Bronchial smooth muscle cell (primary cell): ENCODE results near the gene SPRR4. TPM values are rescaled to one million over a fixed set of nuclear protein-coding genes. Genes with fewer than 3 reads are reported as not detected.

Experiments
- total RNA-seq: library from RNA; depleted of rRNA; stranded (reverse); fragments of >200 nt; gene quantifications from 2 replicates; pipeline ENCODE4 v1.2.1, GENCODE V29; 2014

SPRR4 gene
- not detected in 2 replicates for total RNA-seq

DNA sequence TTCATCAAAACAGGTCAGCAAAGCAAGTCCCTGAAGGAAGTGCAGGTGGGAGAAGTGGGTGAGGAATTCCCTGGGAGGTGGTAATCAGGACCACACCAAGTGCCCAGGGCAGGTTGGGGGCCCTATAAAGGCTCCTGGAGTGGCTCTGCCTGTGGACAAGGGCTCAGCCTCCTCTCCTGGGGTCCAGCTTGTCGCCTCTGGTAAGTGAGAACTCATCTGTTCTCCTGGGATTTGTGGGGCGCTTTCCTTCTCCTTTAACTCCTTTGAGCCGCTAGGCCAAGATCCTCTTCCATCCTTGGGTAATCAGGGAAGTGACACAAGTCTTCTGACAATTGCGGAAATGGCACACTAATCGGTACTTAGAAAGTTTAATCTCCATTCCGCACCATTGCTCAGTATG, at the start of gene SPRR4:
Gene SPRR4, plus strand, starts transcription at position 154 of the 400 bp plus-strand sequence. CDS start 1,243 bp downstream, outside the sequence.

DNA sequence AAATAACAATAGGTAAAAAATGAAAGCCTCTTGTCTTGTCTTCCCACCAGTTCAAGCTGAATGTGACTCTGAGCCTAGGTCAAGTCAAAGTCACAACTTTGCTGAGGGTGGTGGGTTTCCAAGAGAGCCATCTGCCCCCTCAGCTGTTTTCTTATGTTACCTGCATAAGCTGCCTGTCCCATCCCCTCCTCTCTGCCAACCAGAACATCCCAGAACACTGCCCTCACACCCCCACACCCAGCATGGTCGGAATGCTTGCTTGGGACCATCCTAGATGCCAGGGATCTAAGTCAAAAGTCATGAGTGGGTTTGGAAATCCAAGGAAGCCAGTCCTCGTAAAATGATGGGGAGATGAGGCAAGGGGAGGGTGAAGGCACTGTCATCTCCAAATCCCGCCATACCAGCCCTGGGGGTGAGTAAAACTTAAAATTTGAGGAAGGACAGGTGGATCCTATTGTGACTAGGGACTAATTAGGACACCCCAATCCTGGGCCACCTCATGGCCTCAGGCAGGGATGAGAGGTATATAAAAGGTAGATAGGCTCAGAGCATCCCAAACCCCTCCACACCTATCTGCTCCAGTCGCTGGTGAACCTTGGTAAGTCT, 23.7 kb upstream of the SPRR4 start, which contains the start of gene SPRR5:
Gene SPRR5, plus strand, starts transcription at position 556 of the 606 bp plus-strand sequence. CDS start 1,349 bp downstream, outside the sequence.

DNA sequence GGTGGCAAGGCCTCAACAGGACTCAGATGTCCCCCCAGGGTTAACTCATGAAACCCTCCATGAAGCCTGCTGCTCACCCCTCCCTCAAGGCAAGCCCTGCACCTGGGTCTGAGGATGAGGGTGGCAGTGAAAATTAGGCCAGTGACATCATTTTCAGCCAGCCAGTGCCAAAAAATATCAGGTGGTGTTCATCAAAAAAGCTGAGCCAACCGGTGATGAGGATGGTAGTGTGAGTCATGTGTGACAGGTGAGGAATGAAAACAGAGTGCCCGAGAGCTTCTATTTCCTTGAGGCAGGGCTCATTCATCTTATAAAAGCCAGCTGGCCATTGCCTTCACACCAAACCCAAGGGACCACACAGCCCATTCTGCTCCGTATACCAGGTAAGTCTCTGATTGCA, 13.3 kb downstream of the SPRR4 start, which contains the start of gene SPRR1A:
Gene SPRR1A, plus strand, starts transcription at position 339 of the 400 bp plus-strand sequence. CDS start 1,150 bp downstream, outside the sequence.

GRCh38 chr1:153001382-153001781, 30.9 kb downstream of the SPRR4 start, which contains the start of gene SPRR3:
SPRR3 (plus strand) TSS chr1:153001749; CDS start chr1:153003021, 1,272 bp downstream.

Other genes with a start within 250 kb of the SPRR4 start
- gene KPRP, start 212.6 kb upstream of the SPRR4 start, total RNA-seq, result not detected in 2 replicates
- not detected in 2 replicates for gene LCE1F, start 195.5 kb upstream of the SPRR4 start, total RNA-seq
- gene LCE1E, start 184.4 kb upstream of the SPRR4 start, total RNA-seq, result not detected in 2 replicates
- gene LCE1D, start 173.9 kb upstream of the SPRR4 start, total RNA-seq, result not detected in 2 replicates
- not detected in 2 replicates for gene LCE1C, start 164.0 kb upstream of the SPRR4 start, total RNA-seq
- gene LCE1B, start 158.7 kb upstream of the SPRR4 start, total RNA-seq, result not detected in 2 replicates
- not detected in 2 replicates for gene LCE1A, start 143.2 kb upstream of the SPRR4 start, total RNA-seq
- gene LCE6A, start 127.8 kb upstream of the SPRR4 start, total RNA-seq, result not detected in 2 replicates
- gene LCE7A, start 110.7 kb upstream of the SPRR4 start, total RNA-seq, result not detected in 2 replicates
- not detected in 2 replicates for gene SMCP, start 92.3 kb upstream of the SPRR4 start, total RNA-seq
- gene IVL, start 62.1 kb upstream of the SPRR4 start, total RNA-seq, result not detected in 2 replicates
- not detected in 2 replicates for gene SPRR5, start 23.4 kb upstream of the SPRR4 start, total RNA-seq
- gene SPRR1A, start 13.4 kb downstream of the SPRR4 start, total RNA-seq, result not detected in 2 replicates
- 0.43 TPM in 1 of 2 replicates, not detected in the other for gene SPRR3, start 31.1 kb downstream of the SPRR4 start, total RNA-seq
- gene SPRR1B, start 60.6 kb downstream of the SPRR4 start, total RNA-seq, result 0.17 TPM in 1 of 2 replicates, not detected in the other
- not detected in 2 replicates for gene SPRR2D, start 70.5 kb downstream of the SPRR4 start, total RNA-seq
- gene SPRR2A, start 86.9 kb downstream of the SPRR4 start, total RNA-seq, result not detected in 2 replicates
- gene SPRR2B, start 101.0 kb downstream of the SPRR4 start, total RNA-seq, result not detected in 2 replicates
- not detected in 2 replicates for gene SPRR2E, start 123.9 kb downstream of the SPRR4 start, total RNA-seq
- gene SPRR2F, start 142.9 kb downstream of the SPRR4 start, total RNA-seq, result not detected in 2 replicates
- not detected in 2 replicates for gene SPRR2G, start 180.2 kb downstream of the SPRR4 start, total RNA-seq
- not detected in 2 replicates for gene LELP1, start 232.8 kb downstream of the SPRR4 start, total RNA-seq
- not detected in 2 replicates for gene PRR9, start 246.9 kb downstream of the SPRR4 start, total RNA-seq